CD4-positive, alpha-beta T cell treated with Interleukin-15 for 1 hour (primary cell): ENCODE measurements around the gene SLC27A4.

ENCODE experiments used
- DNase-seq: peaks from one replicate; pipeline ENCODE4 v3.0.0-alpha.2; 2020

SLC27A4 gene

DNA sequence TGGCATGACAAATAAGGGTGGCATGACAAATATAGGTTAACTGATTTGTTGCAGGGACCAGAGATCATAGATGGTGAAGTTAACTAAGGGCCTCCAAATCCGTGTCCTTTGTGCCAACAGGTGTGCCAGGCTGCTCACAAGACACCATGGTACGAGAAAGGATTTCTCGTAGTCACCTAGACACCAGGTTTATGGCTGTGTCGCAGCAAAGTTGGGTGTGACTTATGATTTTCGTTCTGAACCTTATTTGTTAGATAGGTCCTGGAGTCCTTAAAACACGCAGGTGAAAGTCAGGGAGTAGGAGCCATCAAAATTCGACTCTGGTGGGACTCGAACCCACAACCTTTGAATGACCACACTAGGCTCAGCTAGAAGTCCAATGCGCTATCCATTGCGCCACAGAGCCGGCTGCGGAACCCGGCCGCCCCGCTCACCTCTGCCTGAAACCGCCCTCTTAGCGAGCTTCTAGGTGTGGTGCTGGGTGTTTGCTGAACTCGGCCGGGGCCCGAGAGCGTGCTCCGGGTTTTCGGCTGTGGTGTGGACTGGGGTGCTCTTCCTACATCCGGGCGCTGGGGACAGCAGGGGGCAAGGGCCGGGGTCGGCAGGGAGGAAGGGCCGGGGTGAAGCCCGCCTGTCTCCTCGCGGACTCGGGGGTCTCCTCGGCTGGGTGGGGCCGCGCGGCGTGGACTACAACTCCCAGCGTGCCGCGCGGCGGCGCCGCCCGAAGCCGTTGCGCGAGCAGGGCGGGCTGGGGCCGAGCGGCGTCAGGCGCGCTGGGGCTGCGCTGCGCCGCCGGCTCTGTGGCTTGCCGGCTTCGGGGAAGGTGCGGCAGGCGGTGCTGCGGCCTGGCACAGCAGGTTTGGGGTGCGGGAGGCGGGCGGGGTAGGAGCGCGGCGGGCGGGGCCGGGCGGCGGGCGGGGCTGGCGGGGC lies at the start of gene SLC27A4:
Gene SLC27A4 (plus strand): TSS at position 767 of the 930 bp plus-strand sequence. CDS start 2,606 bp downstream, outside the sequence.
- DNase-seq, result peak; percentile 85

- no peak for DNase-seq
Observed at GRCh38 chr9:128292009-128292408, 48.3 kb upstream of the SLC27A4 start.

- no peak for DNase-seq
Observed at GRCh38 chr9:128293091-128293490, 47.2 kb upstream of the SLC27A4 start.

GRCh38 chr9:128294142-128294541 lies 46.2 kb upstream of the SLC27A4 start:
- DNase-seq, result no peak

GRCh38 chr9:128296340-128297220 lies 43.7 kb upstream of the SLC27A4 start:
- DNase-seq, result no peak

DNA sequence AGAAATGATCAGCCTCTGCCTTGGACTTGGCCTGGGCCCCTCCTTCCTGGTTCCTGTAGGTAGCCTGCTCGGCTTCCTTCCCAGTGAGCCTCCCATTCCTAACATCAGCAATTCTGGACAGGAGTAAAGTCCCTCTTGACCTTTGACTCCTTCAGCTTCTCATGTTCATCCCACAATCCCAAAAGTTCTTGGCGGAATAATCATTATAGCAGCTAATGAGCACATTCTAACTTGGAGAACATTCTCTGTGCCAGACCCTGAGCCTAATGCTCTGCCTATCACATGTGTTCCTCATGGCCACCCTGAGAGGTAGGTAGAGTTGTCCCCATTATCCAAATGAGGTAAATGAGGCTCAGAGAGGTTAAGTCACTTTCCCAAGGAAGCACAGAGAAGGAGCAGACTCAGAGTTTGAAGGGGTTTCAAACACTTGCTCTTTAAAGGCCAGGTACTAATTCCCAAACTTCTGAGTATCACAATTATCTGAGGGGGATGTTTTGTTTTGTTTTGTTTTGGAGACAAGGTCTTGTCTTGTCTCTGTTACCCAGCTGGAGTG lies 43.0 kb upstream of the SLC27A4 start:
- DNase-seq, result no peak

- DNase-seq, result no peak
Observed at GRCh38 chr9:128298535-128299482, 41.5 kb upstream of the SLC27A4 start.

DNA sequence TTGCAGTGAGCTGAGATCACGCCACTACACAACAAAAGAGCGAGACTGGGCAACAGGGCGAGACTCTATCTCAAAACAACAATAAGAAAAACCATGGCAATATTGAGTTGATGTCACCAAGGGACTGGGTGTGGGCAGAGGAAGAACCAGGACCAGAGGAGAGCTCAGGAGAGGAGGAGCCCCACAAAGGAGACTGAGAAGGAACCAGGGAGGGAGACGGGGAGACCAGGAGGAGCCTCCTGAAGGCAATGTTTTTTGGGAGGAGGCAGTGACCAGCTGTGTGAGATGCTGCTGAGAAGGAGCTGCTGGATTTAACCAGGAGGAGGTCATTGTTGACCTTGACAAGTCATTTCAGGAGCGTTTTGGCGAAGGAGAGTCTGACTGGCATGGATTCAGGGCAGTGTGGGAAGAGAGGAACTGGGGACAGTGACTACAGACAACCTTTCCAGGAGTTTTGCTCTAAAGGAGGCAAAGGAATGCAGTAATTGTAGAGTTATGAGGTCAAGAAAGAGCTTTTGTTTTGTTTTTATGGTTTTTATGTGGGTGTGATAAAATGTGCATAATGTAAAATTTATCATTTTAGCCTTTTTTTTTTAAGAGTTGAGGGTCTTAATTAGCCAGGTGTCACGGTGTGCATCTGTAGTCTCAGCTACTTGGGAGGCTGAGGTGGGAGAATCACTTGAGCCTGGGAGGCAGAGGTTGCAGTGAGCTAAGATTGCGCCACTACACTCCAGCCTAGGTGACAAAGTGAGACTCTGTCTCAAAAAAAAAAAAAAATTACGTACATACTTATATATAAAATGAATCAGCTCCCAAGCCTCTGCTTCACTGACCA lies 36.0 kb upstream of the SLC27A4 start:
- DNase-seq, result no peak

- no peak for DNase-seq
Observed at GRCh38 chr9:128304971-128305288, 35.4 kb upstream of the SLC27A4 start.

DNA sequence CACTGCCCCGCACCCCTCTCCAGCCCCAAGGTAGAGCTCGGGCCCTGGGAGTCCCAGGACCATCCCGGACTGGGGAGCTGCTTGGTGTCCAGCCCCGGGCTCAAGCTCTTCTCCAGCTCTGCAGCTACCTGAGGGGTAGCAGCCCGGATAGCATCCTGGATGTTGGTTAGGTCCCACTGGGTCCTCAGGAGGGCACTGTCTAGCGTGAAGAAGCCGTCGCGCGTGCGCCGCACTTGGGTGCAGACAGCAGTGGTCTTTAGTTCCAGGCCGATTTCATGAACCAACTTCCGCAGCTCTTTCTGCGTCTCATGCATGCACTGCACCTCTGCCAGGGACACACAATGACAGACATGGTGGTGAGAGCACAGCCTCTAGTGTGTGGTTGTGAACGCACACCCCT lies 30.8 kb upstream of the SLC27A4 start:
- DNase-seq, result no peak

GRCh38 chr9:128310461-128310860 lies 29.9 kb upstream of the SLC27A4 start:
- DNase-seq, result no peak

DNA sequence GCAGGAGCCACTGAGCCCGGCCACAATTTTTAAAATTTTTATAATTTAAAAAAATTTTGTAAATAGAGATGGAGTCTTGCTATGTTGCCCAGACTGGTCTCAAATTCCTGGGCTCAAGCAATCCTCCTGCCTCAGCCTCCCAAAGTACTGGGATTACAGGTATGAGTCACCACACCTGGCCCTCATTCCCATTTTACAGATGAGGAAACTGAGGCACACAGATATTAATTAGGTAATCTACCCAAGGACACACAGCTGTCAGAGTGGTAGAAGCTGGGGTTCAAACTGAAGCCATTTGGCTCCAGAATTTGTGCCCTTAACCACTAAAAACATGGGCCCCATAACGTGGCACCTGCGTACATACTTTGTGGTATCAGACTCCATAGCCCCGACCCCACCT lies 25.6 kb upstream of the SLC27A4 start:
- no peak for DNase-seq

GRCh38 chr9:128316421-128316820 lies 23.9 kb upstream of the SLC27A4 start:
- DNase-seq, result no peak

- DNase-seq, result no peak
Observed at GRCh38 chr9:128317629-128318028, 22.7 kb upstream of the SLC27A4 start.

GRCh38 chr9:128321343-128321742 lies 19.0 kb upstream of the SLC27A4 start:
- DNase-seq, result no peak

DNA sequence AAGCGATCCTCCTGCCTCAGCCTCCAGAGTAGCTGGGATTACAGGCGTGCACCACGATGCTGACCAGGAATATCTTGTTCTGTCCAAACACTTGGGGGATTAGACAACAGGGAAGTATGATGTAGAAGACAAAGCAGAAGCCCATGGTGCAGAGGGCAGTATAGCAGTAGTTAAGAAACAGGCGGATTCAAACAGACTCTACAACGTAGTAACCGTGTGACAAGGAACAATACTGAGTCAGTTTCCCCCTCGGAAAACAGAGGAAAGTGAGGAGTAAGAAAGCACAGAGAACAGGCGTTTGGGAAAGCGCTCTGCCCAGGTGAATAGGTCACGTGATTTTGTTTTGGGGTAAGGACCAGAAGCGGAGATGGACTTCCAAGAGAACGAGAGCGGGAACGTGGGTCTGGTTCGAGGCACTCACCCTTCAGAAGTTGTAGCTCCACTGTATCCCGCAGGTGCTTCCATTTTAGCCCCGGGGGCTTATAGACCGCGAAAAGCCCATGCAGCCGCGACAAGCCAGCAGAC lies 18.4 kb upstream of the SLC27A4 start:
- no peak for DNase-seq

DNA sequence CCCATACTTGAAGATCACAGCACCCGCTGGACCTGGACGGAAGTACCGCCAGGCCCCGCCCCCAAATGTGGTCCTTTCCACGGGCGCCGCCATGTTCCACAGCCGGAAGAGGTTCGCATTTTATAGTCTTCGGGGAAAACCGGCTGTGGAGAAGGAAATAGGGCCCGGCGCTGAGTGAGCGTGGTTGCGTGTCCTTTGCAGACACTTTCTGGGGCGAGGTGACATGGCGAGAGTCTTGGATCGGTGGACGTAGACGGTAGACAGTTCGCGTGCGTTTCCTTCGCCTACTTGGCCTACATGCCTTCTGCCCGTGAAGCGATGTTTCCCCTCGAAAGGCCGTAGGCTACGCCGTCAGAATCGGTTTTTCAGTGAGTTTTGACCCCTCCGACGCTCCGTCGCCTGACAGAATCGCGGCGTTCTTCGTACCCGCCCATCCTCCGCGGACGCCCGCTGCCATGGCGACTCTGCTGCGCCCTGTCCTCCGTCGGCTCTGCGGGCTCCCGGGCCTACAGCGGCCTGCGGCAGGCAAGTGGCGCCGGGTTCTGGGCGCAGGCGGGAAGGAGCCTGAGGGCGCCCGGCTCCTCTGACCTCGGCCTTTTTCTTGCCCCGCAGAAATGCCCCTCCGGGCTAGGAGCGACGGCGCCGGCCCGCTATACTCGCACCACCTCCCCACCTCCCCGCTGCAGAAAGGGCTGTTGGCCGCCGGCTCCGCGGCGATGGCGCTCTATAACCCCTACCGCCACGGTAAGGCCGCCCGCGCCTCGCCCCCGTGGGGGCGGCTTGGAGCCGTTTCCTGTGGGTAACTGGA lies 17.7 kb upstream of the SLC27A4 start, which contains the start of the genes COQ4 and TRUB2:
Gene COQ4 (plus strand): TSS at position 436 of the 808 bp plus-strand sequence. CDS start 20 bp downstream, at position 456.
Gene TRUB2 (minus strand): TSS at position 44 of the 808 bp plus-strand sequence. CDS start 39 bp downstream, at position 5.
- peak; percentile 91 for DNase-seq

- DNase-seq, result no peak
Observed at GRCh38 chr9:128323212-128323730, 17.1 kb upstream of the SLC27A4 start.

GRCh38 chr9:128323791-128324190 lies 16.5 kb upstream of the SLC27A4 start:
- no peak for DNase-seq

GRCh38 chr9:128324401-128324800 lies 15.9 kb upstream of the SLC27A4 start:
- DNase-seq, result no peak
